ENCODE data around the gene PLA2G2A. TPM values are rescaled to one million over a fixed set of nuclear protein-coding genes. Genes with fewer than 3 reads are reported as not detected.

PLA2G2A gene
- total RNA-seq, 1 experiment from 2014 or later: 1.2 TPM

DNA sequence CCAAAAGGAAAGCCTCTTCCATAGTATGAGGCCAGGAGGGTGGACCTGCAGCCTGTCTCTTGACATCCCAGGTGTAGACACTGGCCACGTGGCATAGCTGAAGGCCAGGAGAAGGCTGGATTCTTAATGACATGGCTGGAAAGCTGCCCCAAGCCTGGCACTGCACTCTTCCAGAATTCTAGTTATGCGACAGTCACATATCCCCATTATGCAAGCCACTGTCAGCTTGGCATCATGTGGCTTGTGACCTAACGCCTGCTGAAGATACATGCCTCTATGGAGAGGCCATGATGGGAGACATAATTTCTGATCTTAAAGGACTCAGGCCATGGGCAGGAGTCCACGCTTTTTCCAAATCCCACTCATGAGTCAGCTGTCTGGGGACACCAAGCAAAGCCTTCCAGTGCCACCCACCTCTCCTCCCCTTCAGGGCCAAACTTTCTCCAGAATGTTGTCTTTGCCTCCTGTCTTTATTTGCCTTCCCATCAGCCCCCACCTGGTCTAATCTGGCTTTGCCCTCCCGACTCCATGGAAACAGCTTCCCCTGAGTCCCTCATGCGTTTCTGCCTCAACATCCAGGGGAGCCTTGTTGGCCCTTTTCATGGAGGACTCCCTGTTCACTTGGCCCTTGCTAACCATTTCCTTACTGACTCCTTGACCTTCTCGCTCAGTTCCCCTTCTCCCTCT is 3.0 kb downstream of the PLA2G2A start:
- no peak for ATAC-seq
- POLR2A ChIA-PET: no interaction called here

More for the DNA sequence above, 3.0 kb downstream of the PLA2G2A start:
- no peak for DNase-seq (ENCODE audit: low spot score)
- CTCF ChIA-PET: interaction anchor here (0.8 to 2.6 kb wide), 4 partner anchors 19 to 176 kb away, joined by 3 to 19 read pairs (median 4); no protein-coding TSS in a partner anchor
- Mint-ChIP-seq H3K4me3 (no peak overlapping the region), H3K27me3 (ENCODE audit: low read depth) (peaks cover 4% of the 10 kb centered on the region), H3K4me1 (peaks cover 34% of the 10 kb centered on the region), H3K27ac (no peak overlapping the region), H3K36me3 (no peaks in the 10 kb centered on the region), H3K9me3 (no peaks in the 10 kb centered on the region)
- TF ChIP-seq ZNF219 (CRISPR knock-in tag; IDR thresholded peaks at IDR 0.05; ENCODE audit: borderline replicate concordance) (no peak), FOXK1 (CRISPR knock-in tag; IDR thresholded peaks at IDR 0.05) (no peak), ETV6 (CRISPR knock-in tag; IDR thresholded peaks at IDR 0.05) (no peak), ZBTB21 (CRISPR knock-in tag; IDR thresholded peaks at IDR 0.05; ENCODE audit: borderline replicate concordance) (no peak), SOX15 (CRISPR knock-in tag; IDR thresholded peaks at IDR 0.05) (no peak), NFYB (CRISPR knock-in tag; conservative IDR thresholded peaks at IDR 0.05; ENCODE audit: low read depth) (no peak), CREM (CRISPR knock-in tag; IDR thresholded peaks at IDR 0.05) (no peak), MYBL2 (CRISPR knock-in tag; IDR thresholded peaks at IDR 0.05) (no peak), NFATC4 (CRISPR knock-in tag; IDR thresholded peaks at IDR 0.05) (no peak), RELA (CRISPR knock-in tag; IDR thresholded peaks at IDR 0.05; ENCODE audit: borderline replicate concordance) (no peak), ZNF263 (CRISPR knock-in tag; IDR thresholded peaks at IDR 0.05; ENCODE audit: low read depth) (no peak)
- TF ChIP-seq, protein P1, sequence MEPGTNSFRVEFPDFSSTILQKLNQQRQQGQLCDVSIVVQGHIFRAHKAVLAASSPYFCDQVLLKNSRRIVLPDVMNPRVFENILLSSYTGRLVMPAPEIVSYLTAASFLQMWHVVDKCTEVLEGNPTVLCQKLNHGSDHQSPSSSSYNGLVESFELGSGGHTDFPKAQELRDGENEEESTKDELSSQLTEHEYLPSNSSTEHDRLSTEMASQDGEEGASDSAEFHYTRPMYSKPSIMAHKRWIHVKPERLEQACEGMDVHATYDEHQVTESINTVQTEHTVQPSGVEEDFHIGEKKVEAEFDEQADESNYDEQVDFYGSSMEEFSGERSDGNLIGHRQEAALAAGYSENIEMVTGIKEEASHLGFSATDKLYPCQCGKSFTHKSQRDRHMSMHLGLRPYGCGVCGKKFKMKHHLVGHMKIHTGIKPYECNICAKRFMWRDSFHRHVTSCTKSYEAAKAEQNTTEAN (CRISPR knock-in tag; IDR thresholded peaks at IDR 0.05): no peak
- TF ChIP-seq, protein P2, sequence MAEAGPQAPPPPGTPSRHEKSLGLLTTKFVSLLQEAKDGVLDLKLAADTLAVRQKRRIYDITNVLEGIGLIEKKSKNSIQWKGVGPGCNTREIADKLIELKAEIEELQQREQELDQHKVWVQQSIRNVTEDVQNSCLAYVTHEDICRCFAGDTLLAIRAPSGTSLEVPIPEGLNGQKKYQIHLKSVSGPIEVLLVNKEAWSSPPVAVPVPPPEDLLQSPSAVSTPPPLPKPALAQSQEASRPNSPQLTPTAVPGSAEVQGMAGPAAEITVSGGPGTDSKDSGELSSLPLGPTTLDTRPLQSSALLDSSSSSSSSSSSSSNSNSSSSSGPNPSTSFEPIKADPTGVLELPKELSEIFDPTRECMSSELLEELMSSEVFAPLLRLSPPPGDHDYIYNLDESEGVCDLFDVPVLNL (CRISPR knock-in tag; IDR thresholded peaks at IDR 0.05; ENCODE audit: borderline replicate concordance, low read depth): no peak
- TF ChIP-seq, protein P3, sequence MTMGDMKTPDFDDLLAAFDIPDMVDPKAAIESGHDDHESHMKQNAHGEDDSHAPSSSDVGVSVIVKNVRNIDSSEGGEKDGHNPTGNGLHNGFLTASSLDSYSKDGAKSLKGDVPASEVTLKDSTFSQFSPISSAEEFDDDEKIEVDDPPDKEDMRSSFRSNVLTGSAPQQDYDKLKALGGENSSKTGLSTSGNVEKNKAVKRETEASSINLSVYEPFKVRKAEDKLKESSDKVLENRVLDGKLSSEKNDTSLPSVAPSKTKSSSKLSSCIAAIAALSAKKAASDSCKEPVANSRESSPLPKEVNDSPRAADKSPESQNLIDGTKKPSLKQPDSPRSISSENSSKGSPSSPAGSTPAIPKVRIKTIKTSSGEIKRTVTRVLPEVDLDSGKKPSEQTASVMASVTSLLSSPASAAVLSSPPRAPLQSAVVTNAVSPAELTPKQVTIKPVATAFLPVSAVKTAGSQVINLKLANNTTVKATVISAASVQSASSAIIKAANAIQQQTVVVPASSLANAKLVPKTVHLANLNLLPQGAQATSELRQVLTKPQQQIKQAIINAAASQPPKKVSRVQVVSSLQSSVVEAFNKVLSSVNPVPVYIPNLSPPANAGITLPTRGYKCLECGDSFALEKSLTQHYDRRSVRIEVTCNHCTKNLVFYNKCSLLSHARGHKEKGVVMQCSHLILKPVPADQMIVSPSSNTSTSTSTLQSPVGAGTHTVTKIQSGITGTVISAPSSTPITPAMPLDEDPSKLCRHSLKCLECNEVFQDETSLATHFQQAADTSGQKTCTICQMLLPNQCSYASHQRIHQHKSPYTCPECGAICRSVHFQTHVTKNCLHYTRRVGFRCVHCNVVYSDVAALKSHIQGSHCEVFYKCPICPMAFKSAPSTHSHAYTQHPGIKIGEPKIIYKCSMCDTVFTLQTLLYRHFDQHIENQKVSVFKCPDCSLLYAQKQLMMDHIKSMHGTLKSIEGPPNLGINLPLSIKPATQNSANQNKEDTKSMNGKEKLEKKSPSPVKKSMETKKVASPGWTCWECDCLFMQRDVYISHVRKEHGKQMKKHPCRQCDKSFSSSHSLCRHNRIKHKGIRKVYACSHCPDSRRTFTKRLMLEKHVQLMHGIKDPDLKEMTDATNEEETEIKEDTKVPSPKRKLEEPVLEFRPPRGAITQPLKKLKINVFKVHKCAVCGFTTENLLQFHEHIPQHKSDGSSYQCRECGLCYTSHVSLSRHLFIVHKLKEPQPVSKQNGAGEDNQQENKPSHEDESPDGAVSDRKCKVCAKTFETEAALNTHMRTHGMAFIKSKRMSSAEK (CRISPR knock-in tag; IDR thresholded peaks at IDR 0.05; ENCODE audit: borderline replicate concordance): no peak
- TF ChIP-seq, protein P4, sequence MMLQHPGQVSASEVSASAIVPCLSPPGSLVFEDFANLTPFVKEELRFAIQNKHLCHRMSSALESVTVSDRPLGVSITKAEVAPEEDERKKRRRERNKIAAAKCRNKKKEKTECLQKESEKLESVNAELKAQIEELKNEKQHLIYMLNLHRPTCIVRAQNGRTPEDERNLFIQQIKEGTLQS (CRISPR knock-in tag; conservative IDR thresholded peaks at IDR 0.05): no peak
- TF ChIP-seq, protein P5, sequence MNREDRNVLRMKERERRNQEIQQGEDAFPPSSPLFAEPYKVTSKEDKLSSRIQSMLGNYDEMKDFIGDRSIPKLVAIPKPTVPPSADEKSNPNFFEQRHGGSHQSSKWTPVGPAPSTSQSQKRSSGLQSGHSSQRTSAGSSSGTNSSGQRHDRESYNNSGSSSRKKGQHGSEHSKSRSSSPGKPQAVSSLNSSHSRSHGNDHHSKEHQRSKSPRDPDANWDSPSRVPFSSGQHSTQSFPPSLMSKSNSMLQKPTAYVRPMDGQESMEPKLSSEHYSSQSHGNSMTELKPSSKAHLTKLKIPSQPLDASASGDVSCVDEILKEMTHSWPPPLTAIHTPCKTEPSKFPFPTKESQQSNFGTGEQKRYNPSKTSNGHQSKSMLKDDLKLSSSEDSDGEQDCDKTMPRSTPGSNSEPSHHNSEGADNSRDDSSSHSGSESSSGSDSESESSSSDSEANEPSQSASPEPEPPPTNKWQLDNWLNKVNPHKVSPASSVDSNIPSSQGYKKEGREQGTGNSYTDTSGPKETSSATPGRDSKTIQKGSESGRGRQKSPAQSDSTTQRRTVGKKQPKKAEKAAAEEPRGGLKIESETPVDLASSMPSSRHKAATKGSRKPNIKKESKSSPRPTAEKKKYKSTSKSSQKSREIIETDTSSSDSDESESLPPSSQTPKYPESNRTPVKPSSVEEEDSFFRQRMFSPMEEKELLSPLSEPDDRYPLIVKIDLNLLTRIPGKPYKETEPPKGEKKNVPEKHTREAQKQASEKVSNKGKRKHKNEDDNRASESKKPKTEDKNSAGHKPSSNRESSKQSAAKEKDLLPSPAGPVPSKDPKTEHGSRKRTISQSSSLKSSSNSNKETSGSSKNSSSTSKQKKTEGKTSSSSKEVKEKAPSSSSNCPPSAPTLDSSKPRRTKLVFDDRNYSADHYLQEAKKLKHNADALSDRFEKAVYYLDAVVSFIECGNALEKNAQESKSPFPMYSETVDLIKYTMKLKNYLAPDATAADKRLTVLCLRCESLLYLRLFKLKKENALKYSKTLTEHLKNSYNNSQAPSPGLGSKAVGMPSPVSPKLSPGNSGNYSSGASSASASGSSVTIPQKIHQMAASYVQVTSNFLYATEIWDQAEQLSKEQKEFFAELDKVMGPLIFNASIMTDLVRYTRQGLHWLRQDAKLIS (CRISPR knock-in tag; IDR thresholded peaks at IDR 0.05; ENCODE audit: borderline replicate concordance): no peak
- TF ChIP-seq, protein P6, sequence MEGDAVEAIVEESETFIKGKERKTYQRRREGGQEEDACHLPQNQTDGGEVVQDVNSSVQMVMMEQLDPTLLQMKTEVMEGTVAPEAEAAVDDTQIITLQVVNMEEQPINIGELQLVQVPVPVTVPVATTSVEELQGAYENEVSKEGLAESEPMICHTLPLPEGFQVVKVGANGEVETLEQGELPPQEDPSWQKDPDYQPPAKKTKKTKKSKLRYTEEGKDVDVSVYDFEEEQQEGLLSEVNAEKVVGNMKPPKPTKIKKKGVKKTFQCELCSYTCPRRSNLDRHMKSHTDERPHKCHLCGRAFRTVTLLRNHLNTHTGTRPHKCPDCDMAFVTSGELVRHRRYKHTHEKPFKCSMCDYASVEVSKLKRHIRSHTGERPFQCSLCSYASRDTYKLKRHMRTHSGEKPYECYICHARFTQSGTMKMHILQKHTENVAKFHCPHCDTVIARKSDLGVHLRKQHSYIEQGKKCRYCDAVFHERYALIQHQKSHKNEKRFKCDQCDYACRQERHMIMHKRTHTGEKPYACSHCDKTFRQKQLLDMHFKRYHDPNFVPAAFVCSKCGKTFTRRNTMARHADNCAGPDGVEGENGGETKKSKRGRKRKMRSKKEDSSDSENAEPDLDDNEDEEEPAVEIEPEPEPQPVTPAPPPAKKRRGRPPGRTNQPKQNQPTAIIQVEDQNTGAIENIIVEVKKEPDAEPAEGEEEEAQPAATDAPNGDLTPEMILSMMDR (IDR thresholded peaks at IDR 0.05): no peak

All from WTC11 (cell line).